Stomach (tissue), 4 donors: ENCODE data around the gene SNRPB2.

ENCODE experiments used
- EP300 ChIP-seq: sonication (generic); formaldehyde crosslinking; IDR thresholded peaks from one replicate; pipeline ENCODE4 v1.6.1; 2017; ENCODE audit warnings: antibody characterized with exemption
- POLR2A ChIP-seq, 4 donors: fragments of 450-650 bp; IDR thresholded peaks; one replicate each; pipeline ENCODE4 v1.6.1; 2016; ENCODE audit warnings: antibody characterized with exemption in 4 of 4, control low read depth in 2 of 4, mild to moderate bottlenecking in 1 of 4, moderate library complexity in 1 of 4
- POLR2AphosphoS5 ChIP-seq, 3 donors: sonication (generic); formaldehyde crosslinking; IDR thresholded peaks; one replicate each; pipeline ENCODE4 v1.6.1; 2016; ENCODE audit warnings: antibody characterized with exemption in 3 of 3
- TF ChIP-seq, protein P1 (sequence below), 7 experiments: fragments of 450-650 bp in 4 of 7; fragments of 200-600 bp in 3 of 7; sonication (generic) in 3 of 7; IDR thresholded peaks; one replicate each; pipeline ENCODE4 v1.5.1; 2016 to 2019; ENCODE audit warnings: antibody characterized with exemption in 7 of 7, control low read depth in 2 of 7, mild to moderate bottlenecking in 1 of 7

DNA sequence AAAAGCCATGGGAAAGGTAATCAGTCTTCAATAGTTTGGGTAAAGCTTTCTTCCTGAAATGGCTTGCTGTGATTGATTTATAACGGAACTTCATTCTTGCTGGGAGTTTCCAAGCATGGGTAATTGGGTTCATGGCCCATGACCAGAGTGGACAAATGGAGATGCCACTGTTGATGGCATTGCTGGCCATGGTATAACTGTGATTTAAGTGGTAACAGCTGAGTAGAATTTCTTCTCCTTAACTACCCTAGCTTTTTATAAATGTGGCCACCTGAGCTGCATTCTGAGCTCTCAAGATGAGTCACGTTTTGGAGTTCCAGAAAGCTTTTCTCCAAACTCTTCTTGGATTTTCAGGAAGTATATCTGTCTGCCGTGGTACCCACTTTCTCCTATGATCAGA lies 39.9 kb upstream of the SNRPB2 start:
- TF ChIP-seq, protein P1, sequence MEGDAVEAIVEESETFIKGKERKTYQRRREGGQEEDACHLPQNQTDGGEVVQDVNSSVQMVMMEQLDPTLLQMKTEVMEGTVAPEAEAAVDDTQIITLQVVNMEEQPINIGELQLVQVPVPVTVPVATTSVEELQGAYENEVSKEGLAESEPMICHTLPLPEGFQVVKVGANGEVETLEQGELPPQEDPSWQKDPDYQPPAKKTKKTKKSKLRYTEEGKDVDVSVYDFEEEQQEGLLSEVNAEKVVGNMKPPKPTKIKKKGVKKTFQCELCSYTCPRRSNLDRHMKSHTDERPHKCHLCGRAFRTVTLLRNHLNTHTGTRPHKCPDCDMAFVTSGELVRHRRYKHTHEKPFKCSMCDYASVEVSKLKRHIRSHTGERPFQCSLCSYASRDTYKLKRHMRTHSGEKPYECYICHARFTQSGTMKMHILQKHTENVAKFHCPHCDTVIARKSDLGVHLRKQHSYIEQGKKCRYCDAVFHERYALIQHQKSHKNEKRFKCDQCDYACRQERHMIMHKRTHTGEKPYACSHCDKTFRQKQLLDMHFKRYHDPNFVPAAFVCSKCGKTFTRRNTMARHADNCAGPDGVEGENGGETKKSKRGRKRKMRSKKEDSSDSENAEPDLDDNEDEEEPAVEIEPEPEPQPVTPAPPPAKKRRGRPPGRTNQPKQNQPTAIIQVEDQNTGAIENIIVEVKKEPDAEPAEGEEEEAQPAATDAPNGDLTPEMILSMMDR (IDR thresholded peaks at IDR 0.05): no peak
- no peak for TF ChIP-seq EP300
- TF ChIP-seq POLR2A (IDR thresholded peaks at IDR 0.05): no peak
- TF ChIP-seq POLR2AphosphoS5 (IDR thresholded peaks at IDR 0.05): no peak
